Measurements from ENCODE around the gene UNCX. TPM values are rescaled to one million over a fixed set of nuclear protein-coding genes. Genes with fewer than 3 reads are reported as not detected.
A peak's percentile ranks its signal among the peaks of the same experiment; 100 is the strongest.

UNCX gene
- total RNA-seq, 6 experiments from 2014 or later: not detected

GRCh38 chr7:1255080-1255816 is 22.6 kb downstream of the UNCX start:
- 0% methylated on average over 1 of the region's 21 CpGs for WGBS (ENCODE audit: insufficient coverage, low coverage, low lambda C conversion rate, missing lambda C conversion rate)
- Histone ChIP-seq H3K27ac (no peak overlapping the region), H3K9me3 (no peaks in the 10 kb centered on the region), H3K4me3 (no peak overlapping the region), H3K4me1 (no peaks in the 10 kb centered on the region), H3K27me3 (no peaks in the 10 kb centered on the region), H3K36me3 (no peaks in the 10 kb centered on the region)
- intact Hi-C loops (cut with DNase I): no loop called here
- TF ChIP-seq CTCF (IDR thresholded peaks at IDR 0.05) (no peak), POLR2A (IDR thresholded peaks at IDR 0.05) (no peak)
- DNase-seq: peak in 2 of 3 donors; percentile 7 to 39
- peak in 1 of 4 donors; percentile 13 for ATAC-seq

GRCh38 chr7:1255817-1256340 is 23.2 kb downstream of the UNCX start:
- ATAC-seq: no peak
- no peaks in the 10 kb centered on the region for H3K4me1 ChIP-seq
- H3K27me3 ChIP-seq: no peaks in the 10 kb centered on the region
- H3K36me3 ChIP-seq: no peaks in the 10 kb centered on the region
- no peaks in the 10 kb centered on the region for H3K9me3 ChIP-seq
- intact Hi-C loops (cut with DNase I): no loop called here
- TF ChIP-seq POLR2A (IDR thresholded peaks at IDR 0.05) (no peak), CTCF (IDR thresholded peaks at IDR 0.05) (no peak)
- DNase-seq: peak in 2 of 3 donors; percentile 10 to 46
- 66% methylated on average over 7 of the region's 26 CpGs for WGBS (ENCODE audit: insufficient coverage, low coverage, low lambda C conversion rate, missing lambda C conversion rate)
- no peak overlapping the region for H3K4me3 ChIP-seq
- no peak overlapping the region for H3K27ac ChIP-seq

- intact Hi-C loops (cut with DNase I): no loop called here
- H3K4me1 ChIP-seq: no peaks in the 10 kb centered on the region
- DNase-seq (peak in 2 of 3 donors; percentile 17 to 18), ATAC-seq (no peak)
- WGBS (ENCODE audit: insufficient coverage, low coverage, low lambda C conversion rate, missing lambda C conversion rate): 58% methylated on average over 3 of the region's 11 CpGs
- H3K27me3 ChIP-seq: no peaks in the 10 kb centered on the region
- no peak overlapping the region for H3K4me3 ChIP-seq
- no peaks in the 10 kb centered on the region for H3K36me3 ChIP-seq
- H3K9me3 ChIP-seq: no peaks in the 10 kb centered on the region
- no peak for TF ChIP-seq CTCF (IDR thresholded peaks at IDR 0.05)
- no peak overlapping the region for H3K27ac ChIP-seq
Observed at GRCh38 chr7:1256621-1257020, 23.9 kb downstream of the UNCX start.

- DNase-seq: peak in 2 of 3 donors; percentile 5 to 24
- WGBS (ENCODE audit: insufficient coverage, low coverage, low lambda C conversion rate, missing lambda C conversion rate): 64% methylated on average over 10 of the region's 12 CpGs
Observed at GRCh38 chr7:1257221-1257620, 24.5 kb downstream of the UNCX start.

More at GRCh38 chr7:1257221-1257620, 24.5 kb downstream of the UNCX start:
- Histone ChIP-seq H3K4me1 (no peaks in the 10 kb centered on the region), H3K27ac (no peak overlapping the region), H3K27me3 (no peaks in the 10 kb centered on the region), H3K9me3 (no peaks in the 10 kb centered on the region), H3K36me3 (no peaks in the 10 kb centered on the region), H3K4me3 (no peak overlapping the region)
- no peak for ATAC-seq
- intact Hi-C loops (cut with DNase I): no loop called here
- TF ChIP-seq POLR2A (IDR thresholded peaks at IDR 0.05): no peak
- TF ChIP-seq CTCF (IDR thresholded peaks at IDR 0.05): no peak
